Right atrium auricular region (tissue), 2 donors: ENCODE measurements around the gene CATSPER4. TPM values are rescaled to one million over a fixed set of nuclear protein-coding genes. Genes with fewer than 3 reads are reported as not detected.

Experiments used
- DNase-seq: peaks from one replicate; pipeline ENCODE4 v3.0.0-alpha.2; 2019; ENCODE audit warnings: low spot score
- H3K27ac ChIP-seq, 2 donors: fragments of 200-600 bp; sonication (generic); 1 replicate in 1 of 2; 2 replicates in 1 of 2; pipeline ENCODE4 v1.5.1; 2016 to 2019
- H3K27me3 ChIP-seq, 2 donors: fragments of 200-600 bp; sonication (generic); one replicate each; pipeline versions ENCODE4 v1.5.1 to v1.6.0; 2017 to 2019
- H3K36me3 ChIP-seq: fragments of 200-600 bp; sonication (generic); one replicate; pipeline ENCODE4 v1.5.1; 2016
- H3K4me1 ChIP-seq, 2 donors: fragments of 200-600 bp; sonication (generic); one replicate each; pipeline versions ENCODE4 v1.5.1 to v1.6.0; 2017 to 2019
- H3K4me3 ChIP-seq, 2 donors: fragments of 200-600 bp; sonication (generic); 1 replicate in 1 of 2; 2 replicates in 1 of 2; pipeline ENCODE4 v1.5.1; 2017 to 2019; ENCODE audit warnings: mild to moderate bottlenecking in 1 of 2, moderate library complexity in 1 of 2
- H3K9me3 ChIP-seq, 2 donors: fragments of 200-600 bp; sonication (generic); one replicate each; pipeline ENCODE4 v1.5.1; 2019
- CTCF ChIP-seq, 2 donors: fragments of 200-600 bp; sonication (generic); IDR thresholded peaks; one replicate each; pipeline ENCODE4 v1.5.1; 2019; ENCODE audit warnings: antibody characterized with exemption in 2 of 2
- total RNA-seq, 2 donors: library from RNA; depleted of rRNA; stranded (reverse); fragments of >200 nt; gene quantifications; one replicate each; pipeline ENCODE4 v1.1.0, GENCODE V29; 2016

Gene CATSPER4
- total RNA-seq, 2 donors from 2014 or later, result not detected

GRCh38 chr1:26169198-26169554 is 21.2 kb upstream of the CATSPER4 start:
- H3K9me3 ChIP-seq, result no peaks in the 10 kb centered on the region
- H3K4me3 ChIP-seq, result peak overlapping the region; percentile 67 to 76
- no peaks in the 10 kb centered on the region for H3K27me3 ChIP-seq
- H3K4me1 ChIP-seq, result peaks cover 0 to 25% of the 10 kb centered on the region in 2 donors
- peak overlapping the region; percentile 74 to 79 for H3K27ac ChIP-seq
- no peak for DNase-seq
- TF ChIP-seq CTCF (IDR thresholded peaks at IDR 0.05), result no peak
- H3K36me3 ChIP-seq, result no peaks in the 10 kb centered on the region

- peak; percentile 93 for DNase-seq
- peak within 1 kb of the TSS; percentile 74 to 79 for H3K27ac ChIP-seq
- peak within 1 kb of the TSS; percentile 67 to 76 for H3K4me3 ChIP-seq
- H3K9me3 ChIP-seq, result no peaks in the 10 kb centered on the region
- TF ChIP-seq CTCF (IDR thresholded peaks at IDR 0.05), result peak; percentile 84 to 94
- peaks cover 0 to 18% of the 10 kb centered on the region in 2 donors for H3K4me1 ChIP-seq
- no peaks in the 10 kb centered on the region for H3K27me3 ChIP-seq
- H3K36me3 ChIP-seq, result no peaks in the 10 kb centered on the region
Measured at GRCh38 chr1:26169669-26170471, 20.5 kb upstream of the CATSPER4 start, which contains the start of gene ZNF593. ZNF593 (plus strand) TSS chr1:26169908; CDS start chr1:26169984, 76 bp downstream.

- no peak for TF ChIP-seq CTCF (IDR thresholded peaks at IDR 0.05)
Measured at GRCh38 chr1:26170472-26170821, 20.0 kb upstream of the CATSPER4 start.

GRCh38 chr1:26171084-26172072 is 19.0 kb upstream of the CATSPER4 start, which contains the start of gene ZNF593OS:
ZNF593OS (minus strand) TSS chr1:26171832; CDS start chr1:26171661, 171 bp downstream.
- Histone ChIP-seq H3K4me3 (peak within 1 kb of the TSS in 1 of 2 donors; percentile 67), H3K9me3 (no peaks in the 10 kb centered on the region), H3K36me3 (no peaks in the 10 kb centered on the region), H3K27me3 (no peaks in the 10 kb centered on the region), H3K27ac (no peak within 1 kb of the TSS), H3K4me1 (peaks cover 0 to 16% of the 10 kb centered on the region in 2 donors)
- DNase-seq, result no peak
- no peak for TF ChIP-seq CTCF (IDR thresholded peaks at IDR 0.05)

More at GRCh38 chr1:26170472-26170821, 20.0 kb upstream of the CATSPER4 start:
- Histone ChIP-seq H3K4me3 (peak overlapping the region; percentile 67 to 76), H3K36me3 (no peaks in the 10 kb centered on the region), H3K27me3 (no peaks in the 10 kb centered on the region), H3K4me1 (peaks cover 0 to 16% of the 10 kb centered on the region in 2 donors), H3K27ac (peak overlapping the region; percentile 74 to 79), H3K9me3 (no peaks in the 10 kb centered on the region)
- no peak for DNase-seq

- no peak overlapping the region for H3K4me3 ChIP-seq
- DNase-seq, result no peak
- no peak for TF ChIP-seq CTCF (IDR thresholded peaks at IDR 0.05)
- H3K36me3 ChIP-seq, result no peaks in the 10 kb centered on the region
- H3K4me1 ChIP-seq, result peaks cover 0 to 8% of the 10 kb centered on the region in 2 donors
- no peak overlapping the region for H3K27ac ChIP-seq
- H3K27me3 ChIP-seq, result no peaks in the 10 kb centered on the region
- H3K9me3 ChIP-seq, result no peaks in the 10 kb centered on the region
Measured at GRCh38 chr1:26175346-26175745, 15.1 kb upstream of the CATSPER4 start.
